K562 (cell line): ENCODE data around the gene P2RX1. TPM values are rescaled to one million over a fixed set of nuclear protein-coding genes. Genes with fewer than 3 reads are reported as not detected.

Experiments used
- ATF1 ChIP-seq, 2 experiments: fragments of 450-650 bp in 1 of 2; IDR thresholded peaks; 2 replicates each; pipeline ENCODE4 v1.6.1; 2016; ENCODE audit warnings: missing compliant biosample characterization in 1 of 2, missing genetic modification characterization in 1 of 2
- BRCA1 ChIP-seq, 2 experiments: fragments of 450-650 bp in 1 of 2; sonication (generic) in 1 of 2; formaldehyde crosslinking in 1 of 2; IDR thresholded peaks; 2 replicates each; pipeline versions ENCODE4 v1.5.0 to v1.6.1; 2017 to 2020; ENCODE audit warnings: mild to moderate bottlenecking in 1 of 2, missing genetic modification reagents in 1 of 2
- CHAMP1 ChIP-seq: fragments of 450-650 bp; IDR thresholded peaks from 2 replicates; pipeline ENCODE4 v1.6.1; 2016; ENCODE audit warnings: mild to moderate bottlenecking
- CSDE1 ChIP-seq, 2 experiments: fragments of 450-650 bp; IDR thresholded peaks; 2 replicates each; pipeline ENCODE4 v1.6.1; 2016; ENCODE audit warnings: mild to moderate bottlenecking in 1 of 2
- CTBP1 ChIP-seq: fragments of 450-650 bp; IDR thresholded peaks from 2 replicates; pipeline ENCODE4 v1.6.1; 2016; ENCODE audit warnings: borderline replicate concordance
- DLX4 ChIP-seq: fragments of 250-450 bp; sonication (Bioruptor Pico); IDR thresholded peaks from 2 replicates; pipeline ENCODE4 v1.6.1; 2021; ENCODE audit warnings: mild to moderate bottlenecking
- HNRNPL ChIP-seq: fragments of 200-400 bp; formaldehyde crosslinking; IDR thresholded peaks from 2 replicates; pipeline ENCODE4 v1.6.1; 2017; ENCODE audit warnings: low read depth, mild to moderate bottlenecking, low read length
- KDM4B ChIP-seq, 2 experiments: fragments of 450-650 bp in 1 of 2; sonication (generic) in 1 of 2; IDR thresholded peaks; 2 replicates each; pipeline ENCODE4 v1.6.1; 2016 to 2017; ENCODE audit warnings: borderline replicate concordance in 2 of 2, antibody characterized with exemption in 1 of 2, low read depth in 1 of 2, mild to moderate bottlenecking in 1 of 2
- MAFG ChIP-seq: fragments of 450-650 bp; conservative IDR thresholded peaks from 2 replicates; pipeline ENCODE4 v1.6.1; 2016; ENCODE audit warnings: missing genetic modification characterization, missing compliant biosample characterization
- POLR2G ChIP-seq: fragments of 200-400 bp; formaldehyde crosslinking; IDR thresholded peaks from 2 replicates; pipeline ENCODE4 v1.6.1; 2017; ENCODE audit warnings: low read depth, mild to moderate bottlenecking, antibody characterized with exemption, low read length, moderate library complexity
- SREBF2 ChIP-seq: sonication (generic); formaldehyde crosslinking; IDR thresholded peaks from 2 replicates; pipeline ENCODE4 v1.4.0; 2020; ENCODE audit warnings: mild to moderate bottlenecking, missing genetic modification reagents
- SRSF9 ChIP-seq: fragments of 200-400 bp; formaldehyde crosslinking; IDR thresholded peaks from 2 replicates; pipeline ENCODE4 v1.6.1; 2017; ENCODE audit warnings: low read depth, low read length, borderline replicate concordance
- TCF3 ChIP-seq: sonication (generic); formaldehyde crosslinking; IDR thresholded peaks from 2 replicates; pipeline ENCODE4 v1.4.0; 2020; ENCODE audit warnings: mild to moderate bottlenecking, missing genetic modification reagents
- XRCC5 ChIP-seq: fragments of 200-400 bp; formaldehyde crosslinking; IDR thresholded peaks from 2 replicates; pipeline ENCODE4 v1.6.1; 2017; ENCODE audit warnings: low read depth, mild to moderate bottlenecking, low read length
- ZBTB17 ChIP-seq: fragments of 450-650 bp; formaldehyde crosslinking; IDR thresholded peaks from 2 replicates; pipeline ENCODE4 v1.4.0; 2020; ENCODE audit warnings: mild to moderate bottlenecking
- ZBTB7A ChIP-seq: IDR thresholded peaks from 2 replicates; pipeline ENCODE4 v1.6.1; 2011; ENCODE audit warnings: low read depth, mild to moderate bottlenecking, low read length, moderate library complexity, borderline replicate concordance; ENCODE audit not compliant: control insufficient read depth
- ZEB2 ChIP-seq: fragments of 450-650 bp; IDR thresholded peaks from 2 replicates; pipeline ENCODE4 v1.6.1; 2016
- ZNF384 ChIP-seq: IDR thresholded peaks from 2 replicates; pipeline ENCODE4 v1.6.1; 2012; ENCODE audit warnings: low read depth, low read length, improper control_type of control experiment
- polyA plus RNA-seq, 8 experiments: library from polyadenylated mRNA; depleted of rRNA in 4 of 8; stranded (reverse) in 5 of 8; unstranded in 3 of 8; fragments of >200 nt; fragmentation: Nextera tagmentation in 2 of 8; fragmentation: Illumina TruSeq in 1 of 8; extraction: Ambion mirVana in 2 of 8; extraction: Trizol in 1 of 8; gene quantifications; 2 replicates each; pipeline versions ENCODE4 v1.2.1 to v1.2.3, GENCODE V29; 2011 to 2014; ENCODE audit warnings: inconsistent platforms in 1 of 8, missing spikeins in 1 of 8
- total RNA-seq, 7 experiments: library from RNA; depleted of rRNA in 6 of 7; stranded (reverse); fragments of >200 nt in 6 of 7; fragmentation: Illumina TruSeq in 2 of 7; extraction: Trizol in 2 of 7; gene quantifications; 2 replicates each; pipeline versions ENCODE4 v1.2.1 to v1.2.3, GENCODE V29; 2011 to 2021; ENCODE audit warnings: low replicate concordance in 1 of 7
- TF ChIP-seq, protein P1 (sequence below): fragments of 200-800 bp; sonication (Bioruptor generic); IDR thresholded peaks from 2 replicates; pipeline ENCODE4 v1.6.1; 2016; ENCODE audit warnings: missing genetic modification characterization, missing compliant biosample characterization
- TF ChIP-seq, protein P2 (sequence below): fragments of 250-450 bp; sonication (Bioruptor Pico); IDR thresholded peaks from 2 replicates; pipeline ENCODE4 v1.8.0; 2022; ENCODE audit warnings: inconsistent platforms, mild to moderate bottlenecking, moderate library complexity, borderline replicate concordance

P2RX1 gene
- total and polyA plus RNA-seq, 9 of the 15 experiments (the other 6 are each of a cell fraction or from before 2014, with no cell fraction given), result 0.27 to 20.3 (median 10.3) TPM

- no peak for TF ChIP-seq CHAMP1
- no peak for TF ChIP-seq KDM4B (IDR thresholded peaks at IDR 0.05; ENCODE audit: borderline replicate concordance in 2 of 2, low read depth in 1 of 2)
- TF ChIP-seq CTBP1, result peak; percentile 18; the same call in 1 of the 2 replicates
- TF ChIP-seq DLX4 (CRISPR knock-in tag), result no peak
- TF ChIP-seq, protein P1, sequence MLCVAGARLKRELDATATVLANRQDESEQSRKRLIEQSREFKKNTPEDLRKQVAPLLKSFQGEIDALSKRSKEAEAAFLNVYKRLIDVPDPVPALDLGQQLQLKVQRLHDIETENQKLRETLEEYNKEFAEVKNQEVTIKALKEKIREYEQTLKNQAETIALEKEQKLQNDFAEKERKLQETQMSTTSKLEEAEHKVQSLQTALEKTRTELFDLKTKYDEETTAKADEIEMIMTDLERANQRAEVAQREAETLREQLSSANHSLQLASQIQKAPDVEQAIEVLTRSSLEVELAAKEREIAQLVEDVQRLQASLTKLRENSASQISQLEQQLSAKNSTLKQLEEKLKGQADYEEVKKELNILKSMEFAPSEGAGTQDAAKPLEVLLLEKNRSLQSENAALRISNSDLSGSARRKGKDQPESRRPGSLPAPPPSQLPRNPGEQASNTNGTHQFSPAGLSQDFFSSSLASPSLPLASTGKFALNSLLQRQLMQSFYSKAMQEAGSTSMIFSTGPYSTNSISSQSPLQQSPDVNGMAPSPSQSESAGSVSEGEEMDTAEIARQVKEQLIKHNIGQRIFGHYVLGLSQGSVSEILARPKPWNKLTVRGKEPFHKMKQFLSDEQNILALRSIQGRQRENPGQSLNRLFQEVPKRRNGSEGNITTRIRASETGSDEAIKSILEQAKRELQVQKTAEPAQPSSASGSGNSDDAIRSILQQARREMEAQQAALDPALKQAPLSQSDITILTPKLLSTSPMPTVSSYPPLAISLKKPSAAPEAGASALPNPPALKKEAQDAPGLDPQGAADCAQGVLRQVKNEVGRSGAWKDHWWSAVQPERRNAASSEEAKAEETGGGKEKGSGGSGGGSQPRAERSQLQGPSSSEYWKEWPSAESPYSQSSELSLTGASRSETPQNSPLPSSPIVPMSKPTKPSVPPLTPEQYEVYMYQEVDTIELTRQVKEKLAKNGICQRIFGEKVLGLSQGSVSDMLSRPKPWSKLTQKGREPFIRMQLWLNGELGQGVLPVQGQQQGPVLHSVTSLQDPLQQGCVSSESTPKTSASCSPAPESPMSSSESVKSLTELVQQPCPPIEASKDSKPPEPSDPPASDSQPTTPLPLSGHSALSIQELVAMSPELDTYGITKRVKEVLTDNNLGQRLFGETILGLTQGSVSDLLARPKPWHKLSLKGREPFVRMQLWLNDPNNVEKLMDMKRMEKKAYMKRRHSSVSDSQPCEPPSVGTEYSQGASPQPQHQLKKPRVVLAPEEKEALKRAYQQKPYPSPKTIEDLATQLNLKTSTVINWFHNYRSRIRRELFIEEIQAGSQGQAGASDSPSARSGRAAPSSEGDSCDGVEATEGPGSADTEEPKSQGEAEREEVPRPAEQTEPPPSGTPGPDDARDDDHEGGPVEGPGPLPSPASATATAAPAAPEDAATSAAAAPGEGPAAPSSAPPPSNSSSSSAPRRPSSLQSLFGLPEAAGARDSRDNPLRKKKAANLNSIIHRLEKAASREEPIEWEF (CRISPR knock-in tag), result no peak
- no peak for TF ChIP-seq MAFG (tag)
- peak; percentile 57 for TF ChIP-seq POLR2G
- no peak for TF ChIP-seq SRSF9
- TF ChIP-seq SREBF2 (CRISPR knock-in tag), result no peak
- peak; percentile 74 for TF ChIP-seq ZBTB7A
- no peak for TF ChIP-seq CSDE1 (IDR thresholded peaks at IDR 0.05)
- no peak for TF ChIP-seq TCF3 (CRISPR knock-in tag)
- TF ChIP-seq HNRNPL, result no peak
- TF ChIP-seq ZEB2, result no peak
- no peak for TF ChIP-seq ATF1 (CRISPR knock-in tag; IDR thresholded peaks at IDR 0.05)
- no peak for TF ChIP-seq ATF1 (tag; IDR thresholded peaks at IDR 0.05)
- TF ChIP-seq BRCA1 (IDR thresholded peaks at IDR 0.05), result no peak
- no peak for TF ChIP-seq BRCA1 (CRISPR knock-in tag; IDR thresholded peaks at IDR 0.05)
- no peak for TF ChIP-seq ZNF384
- no peak for TF ChIP-seq XRCC5
- no peak for TF ChIP-seq ZBTB17 (CRISPR knock-in tag)
- TF ChIP-seq, protein P2, sequence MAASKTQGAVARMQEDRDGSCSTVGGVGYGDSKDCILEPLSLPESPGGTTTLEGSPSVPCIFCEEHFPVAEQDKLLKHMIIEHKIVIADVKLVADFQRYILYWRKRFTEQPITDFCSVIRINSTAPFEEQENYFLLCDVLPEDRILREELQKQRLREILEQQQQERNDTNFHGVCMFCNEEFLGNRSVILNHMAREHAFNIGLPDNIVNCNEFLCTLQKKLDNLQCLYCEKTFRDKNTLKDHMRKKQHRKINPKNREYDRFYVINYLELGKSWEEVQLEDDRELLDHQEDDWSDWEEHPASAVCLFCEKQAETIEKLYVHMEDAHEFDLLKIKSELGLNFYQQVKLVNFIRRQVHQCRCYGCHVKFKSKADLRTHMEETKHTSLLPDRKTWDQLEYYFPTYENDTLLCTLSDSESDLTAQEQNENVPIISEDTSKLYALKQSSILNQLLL, result no peak
Measured at GRCh38 chr17:3917391-3917931, 1.2 kb upstream of the P2RX1 start (continued).
